Aorta (tissue), 5 donors: Measurements from ENCODE around the gene SHROOM1. TPM values are rescaled to one million over a fixed set of nuclear protein-coding genes. Genes with fewer than 3 reads are reported as not detected.

Experiments used
- ATAC-seq: fragments of 200-7000 bp; cut with Tn5 transposase; one replicate; pipeline ENCODE4 v1.9.1; 2022; ENCODE audit warnings: moderate library complexity; ENCODE audit not compliant: low FRiP score
- DNase-seq, 2 donors: peaks; one replicate each; pipeline ENCODE4 v3.0.0-alpha.2; 2020
- H3K27ac ChIP-seq, 2 donors: one replicate each; pipeline ENCODE4 v1.5.1; 2013; ENCODE audit warnings: low read length in 2 of 2, mild to moderate bottlenecking in 2 of 2, moderate library complexity in 2 of 2, control low read depth in 1 of 2, inconsistent platforms in 1 of 2, low read depth in 1 of 2
- H3K27me3 ChIP-seq, 2 donors: one replicate each; pipeline ENCODE4 v1.6.1; 2013; ENCODE audit warnings: control low read depth in 1 of 2, low read length in 1 of 2, mild to moderate bottlenecking in 1 of 2, moderate library complexity in 1 of 2; ENCODE audit not compliant: insufficient read depth in 2 of 2, control insufficient read depth in 1 of 2
- H3K36me3 ChIP-seq, 2 donors: one replicate each; pipeline ENCODE4 v1.6.1; 2013; ENCODE audit warnings: control low read depth in 1 of 2, low read length in 1 of 2, mild to moderate bottlenecking in 1 of 2; ENCODE audit not compliant: insufficient read depth in 2 of 2, control insufficient read depth in 1 of 2
- H3K4me1 ChIP-seq, 2 donors: one replicate each; pipeline ENCODE4 v1.6.1; 2013; ENCODE audit warnings: low read length in 2 of 2, control low read depth in 1 of 2, mild to moderate bottlenecking in 1 of 2, moderate library complexity in 1 of 2; ENCODE audit not compliant: insufficient read depth in 2 of 2, control insufficient read depth in 1 of 2
- H3K4me3 ChIP-seq, 2 donors: one replicate each; pipeline ENCODE4 v1.5.1; 2013; ENCODE audit warnings: low read length in 2 of 2, control low read depth in 1 of 2, mild to moderate bottlenecking in 1 of 2
- H3K9me3 ChIP-seq: one replicate; pipeline ENCODE4 v1.6.1; 2013; ENCODE audit warnings: mild to moderate bottlenecking, low read length; ENCODE audit not compliant: control insufficient read depth
- WGBS, 2 donors: extraction: QIAGEN DNeasy Blood & Tissue Kit; methylation state at CpG; one replicate each; pipeline ENCODE4 v1.1.7; 2013; 5-methylcytosine and 5-hydroxymethylcytosine counted together
- intact Hi-C, 2 donors: fragments of 100-400 bp; cut with DNase I; formaldehyde crosslinking; loops; one replicate each; pipeline versions ENCODE4 v1.14.2 to v1.15.0; 2022
- polyA plus RNA-seq, 2 donors: library from polyadenylated mRNA; stranded (reverse); fragments of 200-250 nt; gene quantifications; one replicate each; pipeline ENCODE4 v1.2.3, GENCODE V29; 2013
- total RNA-seq, 2 donors: library from RNA; stranded (reverse); fragmentation: NEBNext Ultra II Directional; extraction: Animal tissue kit (Norgen Biotek cat#: 25700); gene quantifications; one replicate each; pipeline ENCODE4 v1.2.1, GENCODE V29; 2021
- donor health status: healthy with polysubstance abuse.
- donor health status: Bipolar disorder and iron deficiency.
- donor health status: DM: no; HTN: no; CAD: no.
- donor health status: DM: no; HTN: no; CAD: no.
- donor health status: DM: yes; HTN: yes; CAD: no.

Gene SHROOM1
- total and polyA plus RNA-seq, 4 donors, result 1.4 to 15.0 (median 8.9) TPM

DNA sequence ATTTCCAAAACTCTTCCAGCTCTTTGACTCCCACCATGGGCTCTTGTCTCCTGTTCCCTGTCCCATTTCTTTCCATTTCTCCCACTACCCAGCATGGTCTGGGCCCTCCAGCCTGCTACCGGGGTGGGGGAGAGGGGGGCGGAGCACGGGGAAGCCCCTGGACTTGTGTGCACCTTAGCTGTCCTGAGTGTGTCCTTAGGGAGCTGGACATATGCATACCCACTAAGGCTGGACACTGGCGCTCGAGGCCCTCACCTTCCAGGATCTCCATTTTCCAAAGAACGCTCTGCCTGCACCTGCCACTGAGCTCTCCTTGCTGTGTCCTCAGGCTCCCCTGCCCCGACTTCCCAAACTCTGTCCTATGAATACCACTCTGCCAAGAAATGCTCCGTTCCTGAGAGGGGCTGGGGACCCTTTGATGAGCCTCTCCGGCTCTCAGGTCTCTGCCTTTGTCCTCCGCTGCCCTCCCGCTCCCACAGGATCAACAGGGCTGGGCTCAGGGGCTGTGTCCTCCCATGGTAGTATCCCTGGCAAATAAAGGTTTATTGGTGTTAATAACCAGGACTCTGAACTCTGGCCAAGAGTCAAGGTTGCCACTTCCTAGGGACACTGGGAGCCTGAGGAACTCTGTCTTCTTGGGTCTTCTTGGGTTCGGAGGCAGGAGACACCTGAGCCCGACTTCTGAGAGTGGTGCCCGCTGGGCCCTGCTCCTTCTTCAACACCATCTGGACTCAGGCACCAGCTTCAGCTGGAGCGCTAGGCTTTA is 831 bp upstream of the SHROOM1 start:
- Histone ChIP-seq H3K4me1 (no peaks in the 10 kb centered on the region), H3K4me3 (no peak overlapping the region), H3K9me3 (no peaks in the 10 kb centered on the region), H3K27me3 (no peaks in the 10 kb centered on the region), H3K27ac (no peak overlapping the region), H3K36me3 (no peaks in the 10 kb centered on the region)
- WGBS, 2 donors, result 82 to 86% methylated on average over 15 of the region's 15 CpGs
- intact Hi-C loops, result no loop called here
- no peak for DNase-seq
- ATAC-seq, result no peak

GRCh38 chr5:132829742-132830435 is 558 bp downstream of the SHROOM1 start:
- H3K27me3 ChIP-seq, result no peaks in the 10 kb centered on the region
- DNase-seq (peak; percentile 82 to 94), ATAC-seq (peak; percentile 89)
- peak overlapping the region; percentile 45 to 57 for H3K4me3 ChIP-seq
- H3K27ac ChIP-seq, result no peak overlapping the region
- intact Hi-C loops, result no loop called here
- 3 to 5% methylated on average over 50 to 75 of the region's 75 CpGs for WGBS, 2 donors
- H3K4me1 ChIP-seq, result no peaks in the 10 kb centered on the region
- H3K9me3 ChIP-seq, result no peaks in the 10 kb centered on the region
- no peaks in the 10 kb centered on the region for H3K36me3 ChIP-seq

DNA sequence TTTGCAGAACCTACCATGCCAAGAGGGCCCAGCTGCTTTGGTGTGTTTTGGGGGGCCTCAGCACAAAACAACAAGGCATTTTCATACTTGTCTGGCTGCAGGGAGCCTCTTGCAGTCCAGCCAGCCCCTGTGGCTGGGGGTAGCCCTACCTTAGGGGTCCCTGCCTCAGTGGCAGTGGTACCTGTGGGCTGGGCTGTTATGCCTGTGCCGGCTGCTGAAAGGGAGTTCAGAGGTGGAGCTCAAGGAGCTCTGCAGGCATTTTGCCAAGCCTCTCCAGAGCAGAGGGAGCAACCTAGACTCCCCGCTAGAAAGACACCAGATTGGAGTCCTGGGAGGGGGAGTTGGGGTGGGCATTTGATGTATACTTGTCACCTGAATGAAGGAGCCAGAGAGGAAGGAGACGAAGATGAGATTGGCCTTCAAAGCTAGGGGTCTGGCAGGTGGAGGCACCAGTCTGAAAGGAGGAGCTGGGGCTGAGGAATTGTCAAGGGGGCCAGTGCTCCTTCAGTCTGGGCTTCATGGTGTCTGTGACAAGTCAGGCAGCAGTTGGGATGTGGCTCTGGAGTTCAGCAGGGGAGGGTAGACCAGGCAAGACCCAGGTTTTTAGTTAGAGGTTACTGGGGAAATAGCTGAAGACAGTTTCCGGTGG is 1.5 kb downstream of the SHROOM1 start:
- no peaks in the 10 kb centered on the region for H3K9me3 ChIP-seq
- WGBS, 2 donors, result 77 to 85% methylated on average over 4 of the region's 4 CpGs
- intact Hi-C loops, result no loop called here
- no peak overlapping the region for H3K27ac ChIP-seq
- ATAC-seq (no peak), DNase-seq (no peak)
- no peaks in the 10 kb centered on the region for H3K27me3 ChIP-seq
- H3K4me3 ChIP-seq, result no peak overlapping the region
- H3K36me3 ChIP-seq, result no peaks in the 10 kb centered on the region
- H3K4me1 ChIP-seq, result no peaks in the 10 kb centered on the region

- DNase-seq (no peak), ATAC-seq (no peak)
- no peaks in the 10 kb centered on the region for H3K27me3 ChIP-seq
- H3K4me3 ChIP-seq, result no peak overlapping the region
- no peaks in the 10 kb centered on the region for H3K36me3 ChIP-seq
- intact Hi-C loops, result no loop called here
- H3K9me3 ChIP-seq, result no peaks in the 10 kb centered on the region
- WGBS, 2 donors, result 92 to 95% methylated on average over 4 of the region's 4 CpGs
- H3K27ac ChIP-seq, result no peak overlapping the region
- H3K4me1 ChIP-seq, result no peaks in the 10 kb centered on the region
Measured at GRCh38 chr5:132827943-132828673, 2.3 kb downstream of the SHROOM1 start.

GRCh38 chr5:132826424-132827082 is 3.9 kb downstream of the SHROOM1 start:
- H3K27ac ChIP-seq, result no peak overlapping the region
- no peak for ATAC-seq
- no peak for DNase-seq
- 85 to 89% methylated on average over 6 of the region's 6 CpGs for WGBS, 2 donors
- no peak overlapping the region for H3K4me3 ChIP-seq
- no peaks in the 10 kb centered on the region for H3K9me3 ChIP-seq
- intact Hi-C loops, result no loop called here
- H3K27me3 ChIP-seq, result no peaks in the 10 kb centered on the region
- H3K36me3 ChIP-seq, result no peaks in the 10 kb centered on the region
- H3K4me1 ChIP-seq, result no peaks in the 10 kb centered on the region

GRCh38 chr5:132825834-132826391 is 4.5 kb downstream of the SHROOM1 start:
- Histone ChIP-seq H3K36me3 (no peaks in the 10 kb centered on the region), H3K9me3 (no peaks in the 10 kb centered on the region), H3K4me1 (no peaks in the 10 kb centered on the region), H3K27me3 (no peaks in the 10 kb centered on the region), H3K4me3 (no peak overlapping the region), H3K27ac (no peak overlapping the region)
- no peak for ATAC-seq
- intact Hi-C loops, result no loop called here
- DNase-seq, result no peak
- WGBS, 2 donors, result 61 to 63% methylated on average over 41 to 43 of the region's 43 CpGs

GRCh38 chr5:132825033-132825833 is 5.2 kb downstream of the SHROOM1 start:
- Histone ChIP-seq H3K4me3 (no peak overlapping the region), H3K27me3 (no peaks in the 10 kb centered on the region), H3K27ac (no peak overlapping the region), H3K4me1 (no peaks in the 10 kb centered on the region), H3K9me3 (no peaks in the 10 kb centered on the region), H3K36me3 (no peaks in the 10 kb centered on the region)
- no peak for ATAC-seq
- intact Hi-C loops, result no loop called here
- DNase-seq, result no peak
- WGBS, 2 donors, result 58 to 68% methylated on average over 54 to 71 of the region's 71 CpGs
